GM10847 (cell line): ENCODE measurements around the gene OCA2.

Experiments used
- POLR2A ChIP-seq: IDR thresholded peaks from 2 replicates; pipeline ENCODE4 v1.6.1; 2011; ENCODE audit not compliant: insufficient read length; ENCODE audit errors: extremely low read depth

Gene OCA2

GRCh38 chr15:27806396-27806795, 292.7 kb downstream of the OCA2 start:
- no peak for TF ChIP-seq POLR2A

- TF ChIP-seq POLR2A: no peak
Measured at GRCh38 chr15:27805261-27806220, 293.6 kb downstream of the OCA2 start.

DNA sequence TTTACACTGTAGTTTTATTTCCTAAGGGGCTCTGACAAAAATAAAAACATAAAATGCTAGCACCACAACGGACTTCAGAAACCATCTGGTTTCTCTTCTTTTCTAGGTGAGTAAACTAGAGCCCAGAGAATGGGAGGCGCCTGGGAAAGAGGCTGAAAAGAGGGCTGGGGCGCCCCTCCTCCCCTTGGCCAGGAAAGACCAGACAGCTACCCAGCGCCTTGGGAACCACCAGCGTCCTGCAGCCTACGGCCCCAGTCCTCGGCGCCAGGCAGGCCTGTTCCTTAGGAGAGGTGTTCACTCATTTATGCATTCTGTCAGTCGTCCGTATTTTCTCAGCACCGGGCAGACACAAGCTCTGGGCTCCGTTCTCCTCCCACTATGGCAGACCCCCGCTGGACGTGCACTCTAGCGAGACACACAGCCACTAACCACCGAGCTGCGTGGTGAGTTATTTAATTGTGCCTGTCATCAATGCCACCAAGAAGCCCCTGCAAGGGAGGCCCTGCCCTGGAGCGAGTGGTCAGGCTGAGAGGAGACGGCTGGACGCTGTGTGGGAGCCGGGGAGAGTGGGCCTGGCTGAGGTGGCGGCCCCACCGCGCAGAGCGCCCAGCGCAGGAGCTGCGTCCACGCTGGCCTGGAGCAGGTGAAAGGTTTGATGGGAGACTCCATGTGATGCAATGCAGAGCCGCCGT, 294.4 kb downstream of the OCA2 start:
- no peak for TF ChIP-seq POLR2A

GRCh38 chr15:27798807-27799206, 300.3 kb downstream of the OCA2 start:
- no peak for TF ChIP-seq POLR2A

- TF ChIP-seq POLR2A: no peak
Measured at GRCh38 chr15:27797765-27798164, 301.4 kb downstream of the OCA2 start.

DNA sequence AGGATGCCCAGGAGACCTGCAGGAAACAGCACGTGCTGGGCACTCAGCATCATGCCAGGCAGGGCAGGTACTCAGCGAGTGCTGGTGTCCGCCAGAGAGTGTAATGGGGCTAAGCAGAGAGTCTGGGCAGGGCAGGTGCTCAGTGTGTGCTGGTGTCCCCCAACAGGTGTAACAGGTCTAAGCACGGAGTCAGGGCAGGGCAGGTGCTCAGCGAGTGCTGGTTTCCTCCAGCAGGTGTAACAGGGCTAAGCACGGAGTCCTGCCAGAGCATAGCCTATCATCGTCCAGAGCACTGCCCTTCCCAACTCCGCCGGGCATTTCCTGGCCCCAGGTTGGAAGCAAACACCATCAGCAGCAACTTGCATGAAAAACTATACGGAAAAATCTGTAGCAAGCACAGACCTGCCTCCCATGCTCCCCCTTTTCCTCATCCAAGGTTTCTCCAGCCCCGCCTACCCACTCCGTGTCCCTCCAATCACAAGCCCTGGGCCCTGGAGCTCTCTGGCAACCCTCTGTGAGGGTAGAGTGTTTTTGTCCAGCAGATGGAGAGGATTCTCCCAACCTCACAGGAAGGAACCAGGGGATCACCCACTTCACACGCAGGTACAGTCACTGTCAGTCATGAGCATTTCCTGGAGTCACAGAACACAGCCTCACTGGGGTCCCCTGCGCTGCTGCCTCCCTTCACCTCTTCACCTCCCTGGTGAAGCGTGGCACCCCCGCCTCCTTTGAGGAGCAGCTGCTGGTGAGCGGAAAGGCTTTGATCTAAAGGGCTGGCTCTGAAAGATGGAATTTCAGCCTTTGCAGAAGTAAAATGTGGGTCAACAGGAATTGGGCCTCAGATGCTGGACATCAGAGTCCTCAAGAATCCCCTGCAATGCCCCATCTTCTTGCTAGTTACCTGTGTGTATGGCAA, 302.5 kb downstream of the OCA2 start:
- TF ChIP-seq POLR2A: no peak

DNA sequence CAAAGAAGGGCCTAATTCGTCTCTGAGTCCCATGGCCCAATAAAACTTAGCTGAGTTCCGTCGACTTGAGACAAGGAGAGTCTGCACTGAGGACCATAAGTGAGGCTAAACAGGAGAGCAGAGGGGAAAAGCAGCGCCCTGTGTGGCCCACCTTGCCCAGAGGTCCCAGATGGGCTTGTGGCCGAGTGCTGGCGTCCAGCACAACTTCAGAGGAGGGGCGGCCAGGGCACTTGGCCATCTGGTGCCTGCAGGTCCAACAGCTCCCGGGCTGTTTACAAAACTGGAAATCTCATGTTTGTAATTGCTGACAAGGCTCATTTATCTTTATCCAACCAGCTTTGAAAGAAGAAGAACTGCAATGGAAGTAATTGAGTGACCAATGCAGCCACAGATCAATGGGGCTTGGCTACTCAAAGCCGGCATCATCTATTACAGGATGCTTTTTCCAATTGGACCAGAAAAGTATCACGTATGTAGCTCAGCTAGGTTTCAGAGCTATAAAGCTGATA, 306.3 kb downstream of the OCA2 start:
- TF ChIP-seq POLR2A: no peak

- TF ChIP-seq POLR2A: no peak
Measured at GRCh38 chr15:27790270-27790669, 308.8 kb downstream of the OCA2 start.

DNA sequence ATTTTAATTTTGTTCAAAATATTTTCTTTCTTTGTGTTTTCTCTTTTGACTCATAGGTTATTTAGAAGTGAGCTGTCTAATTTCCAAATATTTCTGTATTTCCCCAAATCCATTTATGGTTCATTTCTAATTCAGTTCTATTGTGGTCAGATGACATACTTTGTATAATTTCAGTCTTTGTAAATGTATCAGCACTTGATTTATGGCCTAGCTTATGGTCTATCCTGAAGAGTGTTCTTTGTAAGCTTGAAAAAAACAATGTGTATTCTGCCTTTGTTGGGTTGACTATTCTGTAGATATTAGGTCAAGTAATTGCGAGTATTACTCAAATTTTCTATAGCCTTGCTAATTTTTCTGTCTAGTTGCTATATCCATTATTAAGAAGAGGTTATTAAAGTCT, 311.2 kb downstream of the OCA2 start:
- TF ChIP-seq POLR2A: no peak

GRCh38 chr15:27784107-27784506, 315.0 kb downstream of the OCA2 start:
- TF ChIP-seq POLR2A: no peak

DNA sequence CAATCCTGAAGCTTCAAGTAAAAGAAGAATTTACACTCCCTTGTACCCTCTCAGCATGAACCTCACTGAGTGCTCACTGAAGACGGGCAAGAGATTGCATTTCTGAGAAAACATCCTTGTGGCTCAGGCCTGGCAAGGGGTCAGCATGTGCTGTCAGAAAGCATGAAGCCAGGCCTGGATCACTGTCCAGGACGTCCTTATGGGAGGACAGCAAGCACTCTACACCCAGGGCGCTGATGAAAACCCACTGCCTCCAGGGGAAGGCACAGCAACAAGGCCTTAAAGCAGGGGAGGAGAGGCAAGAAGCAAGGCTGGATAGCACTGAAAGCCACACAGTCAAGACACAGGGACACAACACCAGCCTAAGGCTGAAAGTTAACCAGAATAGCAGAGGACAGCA, 315.4 kb downstream of the OCA2 start:
- no peak for TF ChIP-seq POLR2A

- no peak for TF ChIP-seq POLR2A
Measured at GRCh38 chr15:27782125-27782524, 317.0 kb downstream of the OCA2 start.

- TF ChIP-seq POLR2A: no peak
Measured at GRCh38 chr15:27776501-27776900, 322.6 kb downstream of the OCA2 start.

DNA sequence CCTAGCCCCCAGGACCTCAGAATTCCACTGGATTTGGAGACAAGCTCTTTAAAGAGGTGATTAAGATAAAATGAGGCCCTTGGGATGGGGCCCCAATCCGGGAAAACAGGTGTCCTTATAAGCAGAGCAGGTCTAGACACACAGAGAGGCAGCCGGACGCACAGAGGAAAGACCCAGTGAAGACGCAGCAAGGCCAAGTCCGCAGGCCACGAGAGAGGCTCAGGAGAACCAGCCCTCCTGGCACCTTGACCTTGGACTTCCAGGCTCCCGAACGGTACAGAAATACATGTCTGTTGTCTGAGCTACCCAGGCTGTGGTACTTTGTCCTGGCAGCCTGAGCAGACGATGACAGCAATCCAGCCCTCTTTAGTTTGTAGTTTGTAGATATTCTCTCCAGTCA, 324.5 kb downstream of the OCA2 start:
- no peak for TF ChIP-seq POLR2A

GRCh38 chr15:27774191-27774590, 324.9 kb downstream of the OCA2 start:
- no peak for TF ChIP-seq POLR2A

DNA sequence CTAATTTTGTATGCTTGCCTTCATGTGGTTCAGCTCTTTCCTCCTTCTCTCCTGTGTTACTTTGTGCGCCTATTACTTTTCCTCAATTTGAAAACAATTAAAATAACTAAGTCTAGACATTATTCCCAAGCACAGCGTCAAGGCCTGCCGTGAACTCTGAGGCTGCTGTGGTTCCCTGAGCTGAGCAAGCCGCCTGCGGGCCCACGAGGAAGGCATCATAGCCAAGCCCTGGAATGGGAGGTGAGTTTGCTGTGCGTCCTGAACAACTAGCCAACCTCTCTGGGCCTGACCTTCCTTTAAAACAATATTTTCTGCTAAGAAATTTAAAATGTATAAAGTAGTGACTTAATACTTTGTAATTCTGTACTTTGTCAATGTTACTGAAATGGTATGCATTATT, 327.2 kb downstream of the OCA2 start:
- no peak for TF ChIP-seq POLR2A
